CD8-positive, alpha-beta memory T cell (primary cell): ENCODE measurements around the gene LTO1. TPM values are rescaled to one million over a fixed set of nuclear protein-coding genes. Genes with fewer than 3 reads are reported as not detected.

Source experiments
- CTCF ChIA-PET: fragments of 350-600 bp; sonication (Branson Sonifier 250); formaldehyde crosslinking; loops from one replicate; lab custom pipeline; 2021; ENCODE audit warnings: antibody characterized with exemption; lab: Charles Lee
- POLR2A ChIA-PET: fragments of 350-600 bp; sonication (Branson Sonifier 250); formaldehyde crosslinking; loops from one replicate; lab custom pipeline; 2021; ENCODE audit warnings: antibody characterized with exemption; lab: Charles Lee
- DNase-seq, 5 donors: peaks; one replicate each; pipeline versions ENCODE4 v3.0.0 to v3.0.0-alpha.2; 2020 to 2022; ENCODE audit warnings: mixed read lengths in 1 of 5
- H3K27ac ChIP-seq: one replicate; pipeline ENCODE4 v1.7.0; 2013; ENCODE audit warnings: low read depth, mild to moderate bottlenecking, low read length, moderate library complexity
- H3K27me3 ChIP-seq: 2 replicates; pipeline ENCODE4 v1.7.0; 2013; ENCODE audit warnings: low read length, mild to moderate bottlenecking; ENCODE audit not compliant: insufficient read depth, poor library complexity, severe bottlenecking
- H3K36me3 ChIP-seq: 2 replicates; pipeline ENCODE4 v1.7.0; 2013; ENCODE audit warnings: mild to moderate bottlenecking, low read length, moderate library complexity; ENCODE audit not compliant: insufficient read depth
- H3K4me1 ChIP-seq: 2 replicates; pipeline ENCODE4 v1.7.0; 2013; ENCODE audit warnings: mild to moderate bottlenecking, low read length, moderate library complexity; ENCODE audit not compliant: insufficient read depth
- H3K4me3 ChIP-seq: 2 replicates; pipeline ENCODE4 v1.7.0; 2013; ENCODE audit warnings: mild to moderate bottlenecking, low read length
- H3K9me3 ChIP-seq: 2 replicates; pipeline ENCODE4 v1.7.0; 2013; ENCODE audit warnings: mild to moderate bottlenecking, low read length
- H3K27ac Mint-ChIP-seq, 8 donors: one replicate each; pipeline ENCODE4 v1.8.0; 2020 to 2021; ENCODE audit warnings: mixed read lengths in 8 of 8, mild to moderate bottlenecking in 6 of 8, inconsistent platforms in 3 of 8, moderate library complexity in 3 of 8
- H3K27me3 Mint-ChIP-seq, 2 donors: one replicate each; pipeline ENCODE4 v1.8.0; 2020 to 2021; ENCODE audit warnings: mixed read lengths in 2 of 2, mild to moderate bottlenecking in 1 of 2, moderate library complexity in 1 of 2
- H3K36me3 Mint-ChIP-seq, 3 donors: one replicate each; pipeline ENCODE4 v1.8.0; 2020 to 2021; ENCODE audit warnings: mixed read lengths in 3 of 3, inconsistent platforms in 1 of 3, mild to moderate bottlenecking in 1 of 3
- H3K4me1 Mint-ChIP-seq, 3 donors: one replicate each; pipeline ENCODE4 v1.8.0; 2020 to 2021; ENCODE audit warnings: mixed read lengths in 3 of 3, inconsistent platforms in 1 of 3, mild to moderate bottlenecking in 1 of 3
- H3K4me3 Mint-ChIP-seq, 7 donors: one replicate each; pipeline ENCODE4 v1.8.0; 2020 to 2021; ENCODE audit warnings: mixed read lengths in 7 of 7, mild to moderate bottlenecking in 6 of 7, moderate library complexity in 4 of 7, inconsistent platforms in 2 of 7
- H3K9me3 Mint-ChIP-seq, 5 donors: one replicate each; pipeline ENCODE4 v1.8.0; 2020 to 2022; ENCODE audit warnings: mixed read lengths in 5 of 5, mild to moderate bottlenecking in 3 of 5, moderate library complexity in 2 of 5, inconsistent platforms in 1 of 5
- polyA plus RNA-seq: library from polyadenylated mRNA; unstranded; fragments of 300-500 nt; fragmentation: Illumina TruSeq; gene quantifications from one replicate; pipeline ENCODE4 v1.2.3, GENCODE V29; 2021
- total RNA-seq, 2 experiments: library from RNA; stranded (reverse); gene quantifications; one replicate each; pipeline ENCODE4 v1.2.3, GENCODE V29; 2021

Gene LTO1
- total and polyA plus RNA-seq, 3 experiments from 2014 or later, result 15.8 to 25.0 (median 24.8) TPM

DNA sequence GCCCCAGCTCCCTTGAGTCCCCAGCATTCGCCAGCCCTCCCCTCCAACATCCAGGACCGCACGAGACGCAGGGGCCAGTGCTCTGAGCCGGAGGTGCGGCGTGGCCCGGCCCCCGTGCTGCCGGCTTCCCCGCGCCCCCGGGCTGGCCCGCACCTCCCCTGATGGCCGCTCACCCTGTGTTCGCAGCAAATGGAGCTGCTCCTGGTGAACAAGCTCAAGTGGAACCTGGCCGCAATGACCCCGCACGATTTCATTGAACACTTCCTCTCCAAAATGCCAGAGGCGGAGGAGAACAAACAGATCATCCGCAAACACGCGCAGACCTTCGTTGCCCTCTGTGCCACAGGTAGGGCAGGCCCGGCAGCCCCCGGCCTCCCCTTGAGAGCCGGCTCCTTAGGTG, 31.5 kb downstream of the LTO1 start:
- Histone ChIP-seq H3K36me3 (no peaks in the 10 kb centered on the region), H3K4me3 (no peak overlapping the region), H3K4me1 (peaks cover 25% of the 10 kb centered on the region), H3K27me3 (peaks cover 17% of the 10 kb centered on the region), H3K9me3 (no peaks in the 10 kb centered on the region), H3K27ac (no peak overlapping the region)
- H3K27me3 Mint-ChIP-seq, result peaks cover 21 to 23% of the 10 kb centered on the region in 2 donors
- no peak for DNase-seq
- peak overlapping the region; percentile 55 to 77 (median 65) for H3K4me3 Mint-ChIP-seq
- no peaks in the 10 kb centered on the region for H3K9me3 Mint-ChIP-seq
- no peaks in the 10 kb centered on the region for H3K36me3 Mint-ChIP-seq
- peaks cover 20 to 28% (median 22%) of the 10 kb centered on the region in 3 donors for H3K4me1 Mint-ChIP-seq
- POLR2A ChIA-PET, result no interaction called here
- CTCF ChIA-PET, result interaction anchor here (0.7 to 3.1 kb wide), 12 partner anchors 10 to 543 kb away, joined by 3 to 28 read pairs (median 5); partner anchors contain the start of gene MYEOV
- H3K27ac Mint-ChIP-seq, result peak overlapping the region in 2 of 8 donors; percentile 48 to 89

DNA sequence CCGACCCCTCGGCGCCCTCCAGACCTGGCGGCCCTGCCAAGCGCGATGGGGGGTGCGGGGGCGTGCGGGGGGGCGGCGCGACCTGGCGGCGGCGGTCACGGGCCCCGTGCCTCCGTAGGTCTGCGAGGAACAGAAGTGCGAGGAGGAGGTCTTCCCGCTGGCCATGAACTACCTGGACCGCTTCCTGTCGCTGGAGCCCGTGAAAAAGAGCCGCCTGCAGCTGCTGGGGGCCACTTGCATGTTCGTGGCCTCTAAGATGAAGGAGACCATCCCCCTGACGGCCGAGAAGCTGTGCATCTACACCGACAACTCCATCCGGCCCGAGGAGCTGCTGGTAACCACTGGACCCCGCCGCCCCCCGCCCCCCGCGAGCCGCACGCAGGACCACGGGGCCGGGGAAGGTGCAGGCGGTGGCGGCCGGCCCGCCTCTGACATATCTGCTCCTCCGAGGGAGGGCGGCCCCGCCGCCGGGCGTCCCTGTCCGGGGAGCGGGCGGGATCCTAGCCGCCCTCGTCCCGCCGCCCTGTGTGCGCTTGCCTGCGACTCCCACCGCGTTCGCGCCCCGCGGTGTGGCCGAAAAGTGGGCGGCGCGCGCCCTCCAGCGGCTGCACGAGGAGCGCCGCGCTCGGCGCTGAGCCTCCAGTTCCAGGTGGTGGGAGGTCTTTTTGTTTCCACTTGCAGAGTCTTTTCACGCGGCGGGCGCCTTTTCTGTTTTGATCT, 32.1 kb downstream of the LTO1 start:
- Histone ChIP-seq H3K27me3 (peaks cover 22% of the 10 kb centered on the region), H3K27ac (no peak overlapping the region), H3K9me3 (no peaks in the 10 kb centered on the region), H3K4me3 (peak overlapping the region; percentile 43), H3K4me1 (peaks cover 30% of the 10 kb centered on the region), H3K36me3 (no peaks in the 10 kb centered on the region)
- H3K36me3 Mint-ChIP-seq, result no peaks in the 10 kb centered on the region
- H3K27me3 Mint-ChIP-seq, result peaks cover 24 to 26% of the 10 kb centered on the region in 2 donors
- POLR2A ChIA-PET, result no interaction called here
- DNase-seq, result peak; percentile 65 to 81 (median 70)
- no peaks in the 10 kb centered on the region for H3K9me3 Mint-ChIP-seq
- peak overlapping the region; percentile 74 to 88 (median 80) for H3K4me3 Mint-ChIP-seq
- no peak overlapping the region for H3K27ac Mint-ChIP-seq
- CTCF ChIA-PET, result interaction anchor here (0.7 to 3.1 kb wide), 12 partner anchors 10 to 1317 kb away, joined by 3 to 28 read pairs (median 4); partner anchors contain the start of gene MYEOV
- H3K4me1 Mint-ChIP-seq, result peaks cover 20 to 32% (median 24%) of the 10 kb centered on the region in 3 donors

DNA sequence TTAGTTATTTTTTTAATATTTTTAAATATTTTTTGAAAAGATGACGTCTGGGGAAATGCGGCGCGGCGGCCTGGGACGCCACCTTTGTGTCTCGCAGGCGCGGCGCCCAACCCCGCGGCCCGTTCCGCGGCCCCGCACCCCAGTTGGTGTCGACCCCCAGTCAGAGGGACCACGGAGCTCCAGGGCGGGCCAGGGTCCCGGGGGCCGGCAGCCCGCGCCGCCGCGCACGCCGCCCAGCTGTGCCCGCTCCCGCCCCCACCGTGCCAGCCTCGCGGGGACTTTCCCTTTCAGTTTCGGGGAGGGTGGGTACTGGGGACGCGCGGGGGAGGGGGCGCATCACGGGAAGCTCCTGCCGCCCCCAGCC, 32.6 kb downstream of the LTO1 start:
- peaks cover 26 to 30% of the 10 kb centered on the region in 2 donors for H3K27me3 Mint-ChIP-seq
- peaks cover 36% of the 10 kb centered on the region for H3K4me1 ChIP-seq

DNA sequence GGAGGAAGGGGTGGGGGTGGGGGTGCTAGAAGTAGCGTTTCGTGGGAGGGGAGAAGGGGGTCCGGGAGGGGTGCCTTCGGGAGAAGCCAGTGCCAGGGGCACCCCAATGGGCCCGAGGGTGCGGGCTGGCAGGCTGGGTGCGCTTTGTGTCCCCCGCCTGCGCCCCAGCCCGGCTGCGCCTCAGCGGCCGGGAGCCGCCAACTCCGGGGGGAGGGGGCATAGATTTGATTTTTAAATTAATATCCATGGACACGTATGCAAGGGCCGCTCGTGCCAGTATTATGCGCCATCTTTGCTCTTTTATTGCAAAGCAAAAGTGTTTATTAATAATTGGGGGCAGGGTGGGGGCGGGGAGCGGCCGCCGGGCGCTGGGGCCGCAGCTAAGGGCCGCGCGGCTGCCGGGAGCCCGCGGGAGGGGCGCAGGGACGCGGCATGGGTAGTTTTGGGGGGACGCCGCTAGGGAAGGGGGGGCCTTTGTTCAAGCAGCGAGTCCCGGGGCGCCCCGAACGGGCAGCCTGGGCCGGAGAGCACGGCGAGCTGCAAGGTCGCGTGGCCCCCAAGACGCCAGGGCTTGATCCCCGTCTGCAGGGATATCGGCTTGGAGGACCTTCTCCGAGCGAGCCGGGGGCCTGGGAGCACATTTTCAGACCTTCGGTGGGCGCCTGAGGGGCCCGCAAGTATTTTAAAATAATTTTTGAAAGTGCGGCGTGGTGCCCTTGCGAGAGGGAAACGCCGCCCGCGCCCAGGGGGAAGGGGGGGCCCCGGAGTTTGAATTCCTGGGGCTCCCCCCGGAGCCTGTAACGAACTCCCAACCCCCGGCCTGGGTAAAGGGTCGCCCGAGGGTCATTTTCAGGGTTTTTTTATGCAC, 33.2 kb downstream of the LTO1 start:
- ChIA-PET POLR2A (no interaction called here), CTCF (interaction anchor here (0.7 to 3.1 kb wide), 5 partner anchors 344 to 1316 kb away, joined by 3 to 28 read pairs (median 5); partner anchors contain the start of gene MYEOV)
- H3K27ac Mint-ChIP-seq, result peak overlapping the region in 2 of 8 donors; percentile 85 to 91
- peak overlapping the region; percentile 38 for H3K4me3 ChIP-seq
- H3K9me3 ChIP-seq, result no peaks in the 10 kb centered on the region
- H3K27ac ChIP-seq, result no peak overlapping the region
- H3K27me3 ChIP-seq, result peaks cover 33% of the 10 kb centered on the region
- peak in 2 of 5 donors; percentile 15 to 46 for DNase-seq
- H3K9me3 Mint-ChIP-seq, result no peaks in the 10 kb centered on the region
- no peaks in the 10 kb centered on the region for H3K36me3 ChIP-seq
- H3K4me1 ChIP-seq, result peaks cover 39% of the 10 kb centered on the region
- peaks cover 28 to 33% of the 10 kb centered on the region in 2 donors for H3K27me3 Mint-ChIP-seq
- peak overlapping the region; percentile 81 to 98 (median 87) for H3K4me3 Mint-ChIP-seq
- peaks cover 24 to 41% (median 30%) of the 10 kb centered on the region in 3 donors for H3K4me1 Mint-ChIP-seq
- H3K36me3 Mint-ChIP-seq, result no peaks in the 10 kb centered on the region

More for the DNA sequence above, 32.6 kb downstream of the LTO1 start:
- POLR2A ChIA-PET, result no interaction called here
- Histone ChIP-seq H3K27me3 (peaks cover 27% of the 10 kb centered on the region), H3K9me3 (no peaks in the 10 kb centered on the region), H3K36me3 (no peaks in the 10 kb centered on the region), H3K27ac (no peak overlapping the region), H3K4me3 (peak overlapping the region; percentile 43)
- Mint-ChIP-seq H3K36me3 (no peaks in the 10 kb centered on the region), H3K4me1 (peaks cover 21 to 36% (median 27%) of the 10 kb centered on the region in 3 donors), H3K4me3 (peak overlapping the region; percentile 19 to 77 (median 60)), H3K9me3 (no peaks in the 10 kb centered on the region), H3K27ac (no peak overlapping the region)
- CTCF ChIA-PET, result interaction anchor here (0.7 to 3.1 kb wide), 10 partner anchors 13 to 1317 kb away, joined by 3 to 28 read pairs (median 4); partner anchors contain the start of gene MYEOV
- DNase-seq, result peak; percentile 18 to 54 (median 29)

DNA sequence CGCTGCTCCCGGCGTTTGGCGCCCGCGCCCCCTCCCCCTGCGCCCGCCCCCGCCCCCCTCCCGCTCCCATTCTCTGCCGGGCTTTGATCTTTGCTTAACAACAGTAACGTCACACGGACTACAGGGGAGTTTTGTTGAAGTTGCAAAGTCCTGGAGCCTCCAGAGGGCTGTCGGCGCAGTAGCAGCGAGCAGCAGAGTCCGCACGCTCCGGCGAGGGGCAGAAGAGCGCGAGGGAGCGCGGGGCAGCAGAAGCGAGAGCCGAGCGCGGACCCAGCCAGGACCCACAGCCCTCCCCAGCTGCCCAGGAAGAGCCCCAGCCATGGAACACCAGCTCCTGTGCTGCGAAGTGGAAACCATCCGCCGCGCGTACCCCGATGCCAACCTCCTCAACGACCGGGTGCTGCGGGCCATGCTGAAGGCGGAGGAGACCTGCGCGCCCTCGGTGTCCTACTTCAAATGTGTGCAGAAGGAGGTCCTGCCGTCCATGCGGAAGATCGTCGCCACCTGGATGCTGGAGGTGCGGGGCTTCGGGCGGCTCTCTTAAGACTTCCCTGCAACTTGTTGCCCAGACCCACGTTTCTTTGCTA, 34.1 kb downstream of the LTO1 start, which contains the start of gene CCND1:
TSS of gene CCND1 (plus strand) at position 162 of the 587 bp plus-strand sequence. CDS start at position 320, 158 bp downstream.
- H3K4me1 ChIP-seq, result peaks cover 39% of the 10 kb centered on the region
- H3K9me3 ChIP-seq, result no peaks in the 10 kb centered on the region
- peaks cover 37% of the 10 kb centered on the region for H3K27me3 ChIP-seq
- H3K4me3 ChIP-seq, result peak within 1 kb of the TSS; percentile 38
- no peaks in the 10 kb centered on the region for H3K36me3 Mint-ChIP-seq
- ChIA-PET CTCF (interaction anchor here (1.1 kb wide), 1 partner anchor 348 kb away, joined by 4 read pairs; no protein-coding TSS in a partner anchor), POLR2A (no interaction called here)
- no peaks in the 10 kb centered on the region for H3K9me3 Mint-ChIP-seq
- H3K27me3 Mint-ChIP-seq, result peaks cover 30 to 36% of the 10 kb centered on the region in 2 donors
- H3K27ac ChIP-seq, result no peak within 1 kb of the TSS
- peak within 1 kb of the TSS in 5 of 8 donors; percentile 23 to 93 (median 32) for H3K27ac Mint-ChIP-seq
- peak in 3 of 5 donors; percentile 15 to 48 (median 21) for DNase-seq
- no peaks in the 10 kb centered on the region for H3K36me3 ChIP-seq
- peak within 1 kb of the TSS; percentile 81 to 98 (median 87) for H3K4me3 Mint-ChIP-seq
- H3K4me1 Mint-ChIP-seq, result peaks cover 24 to 45% (median 32%) of the 10 kb centered on the region in 3 donors

DNA sequence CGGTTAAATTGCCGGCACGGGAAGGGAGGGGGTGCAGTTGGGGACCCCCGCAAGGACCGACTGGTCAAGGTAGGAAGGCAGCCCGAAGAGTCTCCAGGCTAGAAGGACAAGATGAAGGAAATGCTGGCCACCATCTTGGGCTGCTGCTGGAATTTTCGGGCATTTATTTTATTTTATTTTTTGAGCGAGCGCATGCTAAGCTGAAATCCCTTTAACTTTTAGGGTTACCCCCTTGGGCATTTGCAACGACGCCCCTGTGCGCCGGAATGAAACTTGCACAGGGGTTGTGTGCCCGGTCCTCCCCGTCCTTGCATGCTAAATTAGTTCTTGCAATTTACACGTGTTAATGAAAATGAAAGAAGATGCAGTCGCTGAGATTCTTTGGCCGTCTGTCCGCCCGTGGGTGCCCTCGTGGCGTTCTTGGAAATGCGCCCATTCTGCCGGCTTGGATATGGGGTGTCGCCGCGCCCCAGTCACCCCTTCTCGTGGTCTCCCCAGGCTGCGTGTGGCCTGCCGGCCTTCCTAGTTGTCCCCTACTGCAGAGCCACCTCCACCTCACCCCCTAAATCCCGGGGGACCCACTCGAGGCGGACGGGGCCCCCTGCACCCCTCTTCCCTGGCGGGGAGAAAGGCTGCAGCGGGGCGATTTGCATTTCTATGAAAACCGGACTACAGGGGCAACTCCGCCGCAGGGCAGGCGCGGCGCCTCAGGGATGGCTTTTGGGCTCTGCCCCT, 34.7 kb downstream of the LTO1 start:
- Mint-ChIP-seq H3K27ac (peak overlapping the region in 2 of 8 donors; percentile 4 to 85), H3K4me3 (peak overlapping the region; percentile 63 to 98 (median 73)), H3K27me3 (peaks cover 34 to 43% of the 10 kb centered on the region in 2 donors), H3K4me1 (peaks cover 24 to 46% (median 33%) of the 10 kb centered on the region in 3 donors), H3K36me3 (no peaks in the 10 kb centered on the region), H3K9me3 (no peaks in the 10 kb centered on the region)
- Histone ChIP-seq H3K9me3 (no peaks in the 10 kb centered on the region), H3K27me3 (peaks cover 37% of the 10 kb centered on the region), H3K36me3 (no peaks in the 10 kb centered on the region), H3K4me3 (no peak overlapping the region), H3K27ac (no peak overlapping the region), H3K4me1 (peaks cover 39% of the 10 kb centered on the region)
- CTCF ChIA-PET, result no interaction called here
- peak in 1 of 5 donors; percentile 39 for DNase-seq
- POLR2A ChIA-PET, result no interaction called here

DNA sequence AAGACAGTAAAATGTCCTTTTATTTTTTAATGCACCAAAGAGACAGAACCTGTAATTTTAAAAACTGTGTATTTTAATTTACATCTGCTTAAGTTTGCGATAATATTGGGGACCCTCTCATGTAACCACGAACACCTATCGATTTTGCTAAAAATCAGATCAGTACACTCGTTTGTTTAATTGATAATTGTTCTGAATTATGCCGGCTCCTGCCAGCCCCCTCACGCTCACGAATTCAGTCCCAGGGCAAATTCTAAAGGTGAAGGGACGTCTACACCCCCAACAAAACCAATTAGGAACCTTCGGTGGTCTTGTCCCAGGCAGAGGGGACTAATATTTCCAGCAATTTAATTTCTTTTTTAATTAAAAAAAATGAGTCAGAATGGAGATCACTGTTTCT, 35.3 kb downstream of the LTO1 start:
- Mint-ChIP-seq H3K9me3 (no peaks in the 10 kb centered on the region), H3K4me3 (peak overlapping the region; percentile 63 to 98 (median 73)), H3K36me3 (no peaks in the 10 kb centered on the region), H3K27ac (peak overlapping the region in 1 of 8 donors; percentile 14), H3K27me3 (peaks cover 34 to 49% of the 10 kb centered on the region in 2 donors), H3K4me1 (peaks cover 24 to 46% (median 33%) of the 10 kb centered on the region in 3 donors)
- POLR2A ChIA-PET, result no interaction called here
- Histone ChIP-seq H3K27ac (no peak overlapping the region), H3K9me3 (no peaks in the 10 kb centered on the region), H3K4me1 (peaks cover 39% of the 10 kb centered on the region), H3K27me3 (peaks cover 37% of the 10 kb centered on the region), H3K36me3 (no peaks in the 10 kb centered on the region), H3K4me3 (no peak overlapping the region)
- CTCF ChIA-PET, result interaction anchor here (0.7 kb wide), 1 partner anchor 12 kb away, joined by 3 read pairs; no protein-coding TSS in a partner anchor
- DNase-seq, result no peak
